DMS 273 (cell line): ENCODE data around the gene RBM15B.

Experiments used
- DNase-seq: peaks from one replicate; lab custom pipeline; 2025; ENCODE audit not compliant: unreplicated experiment; lab: John Stamatoyannopoulos, UW

RBM15B gene

DNA sequence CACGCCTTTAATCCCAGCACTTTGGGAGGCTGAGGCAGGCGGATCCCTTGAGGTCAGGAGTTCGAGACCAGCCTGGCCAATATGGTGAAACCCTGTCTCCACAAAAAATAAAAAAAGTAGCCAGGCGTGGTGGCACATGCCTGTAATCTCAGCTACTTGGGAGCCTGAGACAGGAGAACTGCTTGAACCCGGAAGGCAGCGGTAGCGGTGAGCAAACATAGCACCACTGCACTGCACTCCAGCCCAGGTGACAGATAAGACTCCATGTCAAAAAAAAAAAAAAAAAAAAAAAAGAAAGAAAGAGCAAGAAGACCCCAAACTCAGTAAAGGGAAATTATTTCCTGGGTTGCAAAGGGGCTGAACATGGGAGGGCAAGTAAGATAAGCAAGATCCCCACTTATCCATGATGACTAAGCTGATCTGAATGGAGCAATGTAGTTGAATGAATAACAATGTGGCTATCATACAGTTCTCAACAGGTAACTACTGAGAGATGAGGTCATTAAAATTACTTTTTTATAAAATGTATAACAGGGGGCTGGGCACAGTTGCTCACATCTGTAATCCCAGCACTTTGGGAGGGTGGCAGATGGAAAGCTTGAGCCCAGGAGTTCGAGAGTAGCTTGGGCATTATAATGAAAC, 46.0 kb downstream of the RBM15B start:
- no peak for DNase-seq

DNA sequence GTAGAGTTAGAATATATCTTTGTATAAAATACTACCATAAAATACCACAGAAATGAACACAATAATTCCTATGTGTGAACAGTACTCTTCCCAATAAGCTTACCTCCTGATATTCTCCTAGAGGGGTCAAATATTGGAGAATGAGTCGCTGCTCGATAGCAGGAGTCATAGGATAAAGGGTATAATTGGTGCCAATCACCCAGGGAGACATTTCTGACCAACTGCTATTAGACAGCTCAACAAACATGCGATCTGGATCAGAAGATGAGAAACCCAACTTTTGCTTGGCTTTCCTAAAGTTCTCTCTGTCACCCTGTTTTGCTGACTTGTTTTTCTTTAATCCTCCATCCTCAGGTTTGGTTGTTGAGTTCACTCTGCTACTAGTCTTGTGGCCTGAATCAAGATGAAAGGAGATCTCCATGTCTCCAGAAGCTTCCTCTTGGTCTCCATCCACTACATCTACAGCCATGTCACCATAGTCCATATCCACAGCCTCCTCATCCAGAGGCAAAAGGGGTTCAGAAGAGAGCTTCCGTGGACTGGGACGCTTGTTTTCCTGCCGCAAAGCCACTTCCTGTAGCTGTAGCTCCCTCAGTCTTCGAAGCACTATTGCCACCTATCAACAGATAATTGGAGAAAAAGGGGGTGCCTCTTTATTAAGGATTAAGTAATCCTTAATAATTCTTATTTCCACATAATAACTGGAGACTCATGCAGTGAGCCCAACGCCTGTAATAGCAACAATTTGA, 50.4 kb downstream of the RBM15B start:
- no peak for DNase-seq

DNA sequence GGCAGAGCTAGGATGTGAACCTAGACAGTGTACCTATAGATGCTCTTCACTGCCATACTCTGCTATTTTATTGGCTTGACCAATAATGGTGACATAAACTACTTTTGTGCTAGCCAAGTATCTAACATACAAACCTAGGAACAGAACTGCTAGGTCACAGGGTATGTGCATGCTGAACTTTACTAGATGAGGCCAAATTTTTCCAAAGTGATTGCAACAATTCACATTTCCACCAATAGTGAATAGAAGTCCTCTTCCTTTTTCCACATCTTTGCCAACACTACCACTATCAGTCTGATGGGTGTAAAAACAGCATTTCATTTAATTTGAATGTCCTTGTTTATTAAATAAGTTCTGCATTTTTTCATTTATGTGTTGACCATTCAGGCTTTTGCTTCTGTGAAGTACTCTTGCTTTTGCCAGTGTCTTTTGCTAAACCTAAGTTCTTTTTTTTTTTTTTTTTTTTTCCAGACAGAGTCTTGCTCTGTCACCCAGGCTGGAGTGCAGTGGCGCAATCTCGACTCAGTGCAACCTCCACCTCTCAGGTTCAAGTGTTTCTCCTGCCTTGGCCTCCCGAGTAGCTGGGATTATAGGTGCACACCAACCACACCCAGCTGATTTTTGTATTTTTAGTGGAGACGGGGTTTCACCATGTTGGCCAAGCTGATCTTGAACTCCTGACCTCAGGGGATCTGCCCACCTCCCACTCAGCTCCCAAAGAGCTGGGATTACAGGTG, 54.6 kb downstream of the RBM15B start:
- DNase-seq = no peak
